HG03432 (cell line): ENCODE measurements around the gene LEMD2.
A peak's percentile ranks its signal among the peaks of the same experiment; 100 is the strongest.
"Not testable (repeated sequence)": the region's sequence is repeated elsewhere in the genome, so short reads cannot be mapped to it uniquely, and the experiment has no call there.

Experiments used
- ATAC-seq: cut with Tn5 transposase; IDR thresholded peaks from one replicate; pipeline ENCODE4 v1.9.1; 2021; ENCODE audit warnings: mild to moderate bottlenecking, moderate library complexity; ENCODE audit not compliant: unreplicated experiment

Gene LEMD2

DNA sequence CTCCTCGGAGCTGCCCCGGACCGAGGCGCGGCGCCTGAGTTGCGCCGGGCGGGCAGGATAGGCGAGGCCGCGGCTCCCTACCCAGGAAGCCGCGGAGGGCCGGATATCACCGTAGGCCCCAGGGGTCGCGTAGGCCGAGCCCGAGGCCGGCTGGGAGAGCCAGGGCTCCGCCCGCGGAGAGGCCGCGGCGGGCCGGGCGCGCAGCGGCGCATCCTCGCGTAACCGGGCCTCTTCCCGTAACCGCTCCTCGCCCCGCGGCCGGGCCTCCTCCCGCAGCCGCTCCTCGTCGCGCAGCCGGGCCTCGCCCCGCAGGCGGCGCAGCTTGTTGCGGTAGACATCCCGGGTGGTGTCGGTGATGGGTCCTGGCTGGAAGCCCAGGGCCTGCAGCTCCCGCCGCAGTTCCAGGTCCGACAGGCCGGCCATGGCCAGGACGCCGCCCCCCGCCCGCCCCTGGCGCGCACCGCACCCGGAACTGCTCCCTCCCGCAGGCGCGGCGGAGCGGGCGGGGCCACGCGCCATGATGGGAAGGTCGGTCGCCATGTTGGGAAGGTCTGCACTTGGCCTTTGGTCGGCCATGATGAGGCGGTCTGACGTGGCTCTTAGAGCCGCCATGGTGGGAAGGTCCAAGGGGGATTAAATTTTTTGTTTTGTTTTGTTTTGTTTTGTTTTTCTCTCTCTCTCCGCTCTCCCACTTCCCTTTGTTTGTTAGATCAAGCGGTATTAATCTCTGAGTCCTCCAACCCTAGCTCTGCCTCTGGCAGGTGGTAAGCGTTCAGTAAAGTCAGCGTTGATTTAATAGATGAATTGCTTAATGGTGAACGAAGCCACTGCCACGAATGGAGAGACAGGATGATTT lies at the start of gene LEMD2:
TSS of gene LEMD2 (minus strand) at position 437 of the 856 bp plus-strand sequence. CDS start at position 423, 14 bp downstream.
- peak; percentile 89 for ATAC-seq

DNA sequence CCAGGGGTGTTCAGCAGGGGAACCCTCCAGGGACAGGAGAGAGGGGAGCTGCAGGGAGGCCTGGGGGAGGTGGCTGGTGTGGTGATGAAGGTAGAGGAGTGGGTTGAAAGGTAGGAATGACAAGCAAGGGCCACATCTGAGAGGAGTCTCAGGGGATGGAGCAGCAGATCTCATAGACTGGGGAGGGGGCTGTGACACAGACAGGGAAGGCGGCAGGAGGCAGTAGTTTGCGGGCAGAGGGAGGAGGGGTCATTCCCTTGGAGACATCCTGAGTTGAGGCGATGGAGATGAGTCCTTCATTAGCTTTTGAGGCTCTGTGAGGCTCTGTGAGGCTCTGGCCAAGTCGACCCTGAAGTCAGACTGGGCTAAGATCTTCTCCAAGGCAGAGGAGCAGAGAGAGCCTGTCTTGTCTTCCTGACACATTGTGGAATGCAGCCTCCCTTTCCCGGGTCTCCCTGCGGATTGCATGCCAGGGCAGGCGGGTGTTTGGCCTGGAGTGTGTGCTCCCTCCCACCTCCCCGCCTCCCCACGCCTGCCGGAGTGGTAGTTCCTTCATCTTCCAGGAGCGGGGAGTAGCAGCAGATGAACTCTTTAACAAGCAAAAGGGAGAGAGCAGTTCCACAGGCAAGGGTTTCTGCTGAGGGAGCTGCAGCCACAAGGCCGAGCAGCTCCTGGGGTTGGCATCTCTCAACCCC lies 49.2 kb upstream of the LEMD2 start:
- no peak for ATAC-seq

DNA sequence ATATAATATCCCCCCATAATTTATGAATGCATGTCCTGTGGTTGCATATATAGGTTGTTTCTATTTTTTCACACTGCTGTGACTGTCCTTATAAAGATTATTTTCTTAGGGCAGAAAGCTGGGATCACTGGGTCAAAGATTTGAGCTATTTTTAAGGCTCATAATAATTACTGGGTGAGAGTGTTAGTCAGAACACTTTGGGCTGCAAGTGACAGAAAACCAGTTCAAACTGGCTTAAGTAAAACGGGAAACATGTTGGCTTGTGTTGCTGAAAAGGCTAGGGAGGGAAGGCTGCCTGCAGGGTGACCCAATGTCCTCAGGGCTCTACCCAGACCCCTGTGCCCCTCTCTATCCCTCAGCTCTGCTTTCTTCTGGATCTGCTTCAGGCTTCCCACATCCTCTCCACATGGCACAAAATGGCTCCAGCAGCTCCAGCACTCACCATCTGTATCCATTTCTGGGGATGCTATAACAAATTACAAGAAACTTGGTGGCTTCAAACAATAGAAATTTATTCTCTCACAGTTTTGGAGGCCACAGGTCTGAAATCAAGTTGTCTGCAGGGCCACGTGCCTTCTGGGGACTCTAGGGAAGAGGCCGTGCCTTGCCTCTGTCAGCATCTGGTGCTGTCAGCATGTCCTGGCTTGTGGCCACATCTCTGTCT lies 48.0 kb upstream of the LEMD2 start:
- ATAC-seq: no peak

DNA sequence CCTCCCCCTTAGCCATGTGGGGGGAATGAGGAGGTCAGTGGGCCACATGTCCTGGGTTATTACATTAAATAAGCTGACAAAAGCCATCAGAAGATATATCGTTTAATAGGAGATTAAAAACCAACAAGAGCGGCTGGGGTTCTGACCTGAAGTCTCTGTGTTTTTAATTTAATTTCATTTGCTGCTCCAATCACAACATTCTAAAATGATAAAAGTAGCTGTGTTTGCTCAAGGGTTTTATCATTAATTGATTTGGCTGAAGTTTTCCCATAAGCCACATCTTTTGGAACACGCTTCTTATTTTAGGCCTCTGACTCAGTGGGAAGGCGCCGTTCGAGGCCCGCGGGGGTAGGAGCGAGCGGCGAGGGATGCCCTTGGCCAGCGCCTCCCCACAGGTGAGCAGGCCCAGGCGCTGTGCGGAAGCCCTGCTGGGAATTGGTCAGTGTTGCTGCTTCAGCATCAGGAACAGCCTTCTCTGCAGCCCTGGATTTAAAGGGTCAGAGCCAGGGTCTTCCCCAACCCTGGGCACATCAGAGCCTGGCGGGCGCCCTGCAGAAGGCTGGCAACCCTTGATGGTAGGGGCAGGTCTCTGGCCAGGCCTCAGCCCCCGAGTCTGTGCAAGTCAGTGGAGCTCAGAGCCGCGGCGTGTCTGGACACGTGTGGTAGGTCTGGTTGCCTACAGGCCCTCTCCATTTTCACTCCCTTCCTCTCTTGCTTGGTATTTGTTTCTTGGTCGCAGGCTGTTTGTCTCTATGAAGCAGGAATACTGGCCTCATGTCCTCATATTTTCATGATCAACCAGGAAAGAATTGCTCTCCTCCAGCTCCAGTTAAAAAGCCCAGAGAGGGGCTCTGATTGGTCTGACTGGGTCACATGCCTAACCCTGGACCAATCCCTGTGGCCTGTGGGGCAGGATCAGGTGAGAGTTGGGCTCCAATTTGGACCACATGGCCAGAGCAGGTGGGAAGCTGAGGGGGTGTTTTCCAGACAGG lies 45.8 kb upstream of the LEMD2 start:
- no peak for ATAC-seq

DNA sequence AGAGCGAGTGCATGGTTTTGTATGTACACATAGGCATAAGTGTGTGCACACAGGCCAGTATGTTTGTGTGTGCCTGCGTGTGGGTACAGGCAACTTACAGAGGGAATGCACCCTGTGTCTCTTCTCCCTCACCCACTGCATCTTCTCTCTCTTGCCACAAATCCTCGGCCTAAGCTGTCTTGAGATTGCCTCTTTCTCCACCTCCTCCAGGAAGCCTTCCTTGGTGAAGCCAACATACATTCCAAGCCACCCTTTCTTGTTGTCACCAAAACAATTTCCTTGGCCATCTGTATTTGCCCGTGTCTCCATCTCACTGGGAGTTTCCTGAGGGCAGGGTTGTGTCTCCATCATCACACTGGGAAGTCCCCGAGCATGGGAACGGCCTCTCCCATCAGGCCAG lies 44.7 kb upstream of the LEMD2 start:
- no peak for ATAC-seq

DNA sequence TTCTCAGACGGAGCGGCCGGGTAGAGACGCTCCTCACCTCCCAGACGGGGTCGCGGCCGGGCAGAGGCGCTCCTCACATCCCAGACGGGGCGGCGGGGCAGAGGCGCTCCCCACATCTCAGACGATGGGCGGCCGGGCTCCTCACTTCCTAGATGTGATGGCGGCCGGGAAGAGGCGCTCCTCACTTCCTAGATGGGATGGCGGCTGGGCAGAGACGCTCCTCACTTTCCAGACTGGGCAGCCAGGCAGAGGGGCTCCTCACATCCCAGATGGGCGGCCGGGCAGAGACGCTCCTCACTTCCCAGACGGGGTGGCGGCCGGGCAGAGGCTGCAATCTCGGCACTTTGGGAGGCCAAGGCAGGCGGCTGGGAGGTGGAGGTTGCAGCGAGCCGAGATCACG lies 43.9 kb upstream of the LEMD2 start:
- not testable (repeated sequence) for ATAC-seq

DNA sequence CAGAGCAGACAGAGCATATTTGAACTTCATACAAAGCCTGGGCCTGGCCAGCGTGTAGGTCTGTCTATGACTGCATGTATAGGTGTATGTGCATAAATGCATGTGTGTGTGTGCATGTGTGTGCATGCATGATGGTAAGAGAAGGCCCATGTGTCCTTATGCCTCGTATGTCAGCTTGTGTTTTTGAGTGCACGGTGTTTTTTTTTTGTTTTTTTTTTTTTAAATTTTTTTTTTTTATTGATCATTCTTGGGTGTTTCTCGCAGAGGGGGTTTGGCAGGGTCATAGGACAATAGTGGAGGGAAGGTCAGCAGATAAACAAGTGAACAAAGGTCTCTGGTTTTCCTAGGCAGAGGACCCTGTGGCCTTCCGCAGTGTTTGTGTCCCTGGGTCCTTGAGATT lies 42.8 kb upstream of the LEMD2 start:
- not testable (repeated sequence) for ATAC-seq

DNA sequence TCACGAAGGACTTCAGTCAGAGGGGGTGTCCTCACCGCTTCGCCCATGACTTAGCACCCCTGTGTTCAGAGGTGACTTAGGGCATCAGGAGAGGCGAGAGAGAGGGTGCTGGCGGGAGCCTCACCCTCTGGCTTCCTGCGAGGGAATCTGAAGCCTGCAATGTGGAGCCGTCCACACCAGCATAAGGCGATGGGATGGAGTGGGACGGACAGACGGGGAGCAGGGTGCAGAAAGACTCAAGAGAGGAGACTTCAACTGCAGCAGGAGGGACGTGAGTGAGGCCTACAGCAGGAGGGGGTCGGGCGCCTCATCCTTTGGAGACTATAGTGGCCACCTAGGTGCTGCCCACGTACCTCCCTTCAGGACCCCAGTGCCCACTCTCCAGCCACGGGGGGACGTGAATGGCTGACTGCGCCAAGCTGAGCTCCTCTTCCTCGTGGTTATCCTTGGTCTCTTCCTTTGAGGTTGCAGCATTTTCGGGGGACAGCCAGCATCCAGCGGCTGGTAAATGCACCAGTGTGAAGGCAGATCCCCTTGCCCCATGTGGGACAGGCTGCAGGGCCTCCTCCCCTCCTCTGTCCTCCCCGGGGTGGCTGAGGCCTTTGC lies 41.8 kb upstream of the LEMD2 start:
- no peak for ATAC-seq

DNA sequence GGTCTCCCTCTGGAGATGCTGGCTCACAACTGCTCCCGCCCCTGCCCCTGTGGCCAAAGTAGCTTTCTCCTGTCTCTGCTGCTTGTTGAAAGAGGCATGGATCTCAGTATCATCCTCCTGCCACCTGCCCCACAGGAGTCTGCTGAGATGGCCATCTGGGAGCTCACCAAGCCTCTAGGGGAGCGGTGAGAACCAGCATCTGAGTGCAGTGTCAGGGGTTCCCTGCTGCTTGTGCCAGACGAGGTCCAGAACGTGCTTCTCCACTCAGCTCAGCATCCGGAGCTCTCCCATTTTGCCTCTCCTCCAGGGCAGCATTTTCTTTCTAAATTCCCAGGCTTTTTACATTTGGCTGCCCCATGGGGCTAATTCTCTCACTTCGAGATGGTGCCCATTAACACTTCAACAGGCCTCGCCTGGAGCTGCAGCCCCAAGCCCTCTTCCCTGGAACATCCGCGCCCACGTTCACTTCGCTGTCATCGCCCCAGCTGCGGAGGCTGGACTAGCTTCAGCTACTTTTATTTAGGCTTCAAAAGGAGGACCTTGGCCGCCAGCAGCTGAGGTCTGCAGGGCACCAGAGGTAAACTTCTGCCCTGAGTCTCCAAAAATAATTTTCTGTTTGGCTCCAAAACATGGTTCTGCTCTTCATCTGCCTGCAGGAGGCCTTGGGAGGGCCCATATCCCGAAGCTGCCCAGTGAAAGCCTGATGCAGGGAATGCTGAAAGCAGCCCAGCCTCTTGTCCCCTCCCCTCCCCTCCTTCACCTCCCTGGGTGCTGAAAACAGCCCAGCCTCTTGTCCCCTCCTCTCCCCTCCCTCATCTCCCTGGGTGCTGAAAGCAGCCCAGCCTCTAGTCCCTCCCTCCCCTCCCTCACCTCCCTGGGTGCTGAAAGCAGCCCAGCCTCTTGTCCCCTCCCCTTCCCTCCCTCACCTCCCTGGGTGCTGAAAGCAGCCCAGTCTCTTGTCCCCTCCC lies 40.1 kb upstream of the LEMD2 start:
- ATAC-seq: no peak

DNA sequence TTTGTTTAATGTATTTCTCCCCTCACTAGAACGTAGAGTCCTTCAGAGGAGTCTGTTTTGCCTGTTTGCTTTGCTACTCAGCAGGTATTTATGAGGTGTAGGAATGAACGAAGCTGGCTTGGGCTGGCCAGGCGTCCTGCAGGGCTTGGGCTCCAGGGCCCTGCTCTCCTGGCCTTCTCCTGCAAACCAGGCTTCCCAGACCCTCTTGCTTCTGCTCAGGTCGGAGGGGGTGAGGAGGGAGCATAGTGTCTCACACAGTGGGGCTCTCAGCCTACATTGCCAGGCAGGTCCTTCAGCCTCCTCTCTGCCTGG lies 39.5 kb upstream of the LEMD2 start:
- no peak for ATAC-seq

DNA sequence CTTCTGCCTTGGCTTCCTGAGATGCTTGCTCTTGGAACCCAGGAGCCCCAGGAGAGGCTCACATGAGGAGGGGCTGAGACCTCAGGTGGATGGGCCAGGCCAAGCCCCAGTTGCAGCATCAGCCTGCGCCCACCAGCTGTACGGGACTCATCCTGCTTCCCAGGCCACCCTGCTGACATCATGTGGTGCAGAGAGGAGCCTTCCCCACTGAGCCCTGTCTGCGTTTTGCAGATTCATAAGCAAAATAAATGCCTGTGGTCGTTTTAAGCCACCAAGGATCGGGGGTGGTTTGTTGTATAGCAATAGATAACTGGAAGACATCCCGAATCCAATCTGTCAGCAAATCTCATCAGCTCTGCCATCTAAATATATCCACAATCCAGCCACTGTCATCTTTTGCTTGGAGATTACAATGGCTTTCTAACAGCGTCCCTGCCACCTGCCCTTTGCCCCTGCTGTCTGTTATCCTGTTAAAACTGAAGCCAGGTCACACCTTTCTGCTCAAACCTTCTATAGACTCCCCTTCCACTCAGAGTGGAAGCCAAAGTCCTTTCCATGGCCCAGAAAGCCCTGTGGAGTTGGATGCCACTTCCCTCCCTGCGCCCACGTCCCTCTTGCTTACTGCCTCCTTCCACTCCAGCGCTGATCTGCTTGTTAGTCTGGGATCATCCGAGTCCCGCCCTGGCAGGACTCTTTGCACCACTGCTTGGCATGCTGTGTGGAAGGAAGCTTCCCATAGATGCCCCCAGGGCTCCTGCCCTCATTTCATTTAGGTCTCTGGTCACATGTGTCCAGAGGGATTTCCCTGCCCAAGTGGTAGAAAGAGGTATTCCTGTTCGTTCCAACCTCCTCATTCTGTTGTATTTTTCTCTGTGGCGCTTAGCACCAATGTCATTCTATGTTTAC lies 38.9 kb upstream of the LEMD2 start:
- ATAC-seq: no peak

DNA sequence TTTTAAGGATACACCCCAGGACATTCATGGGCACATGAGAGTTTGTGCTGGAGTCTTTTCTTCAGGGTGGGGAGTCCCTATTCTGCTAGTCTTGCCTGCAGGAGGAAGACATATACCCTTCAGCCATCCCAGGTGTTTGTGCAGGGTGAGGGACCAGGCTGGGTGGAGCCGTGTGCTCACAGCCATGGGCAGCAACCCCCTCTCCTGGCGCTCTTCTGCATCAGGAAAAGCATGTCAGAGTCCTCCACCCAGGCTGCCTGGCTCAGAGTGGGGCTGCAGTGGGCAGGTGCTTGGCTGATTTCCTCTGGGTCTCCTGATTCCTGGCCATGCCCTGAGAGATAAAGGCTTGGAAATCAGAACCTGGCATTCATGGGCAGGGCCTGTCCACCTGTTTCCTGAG lies 37.6 kb upstream of the LEMD2 start:
- no peak for ATAC-seq

DNA sequence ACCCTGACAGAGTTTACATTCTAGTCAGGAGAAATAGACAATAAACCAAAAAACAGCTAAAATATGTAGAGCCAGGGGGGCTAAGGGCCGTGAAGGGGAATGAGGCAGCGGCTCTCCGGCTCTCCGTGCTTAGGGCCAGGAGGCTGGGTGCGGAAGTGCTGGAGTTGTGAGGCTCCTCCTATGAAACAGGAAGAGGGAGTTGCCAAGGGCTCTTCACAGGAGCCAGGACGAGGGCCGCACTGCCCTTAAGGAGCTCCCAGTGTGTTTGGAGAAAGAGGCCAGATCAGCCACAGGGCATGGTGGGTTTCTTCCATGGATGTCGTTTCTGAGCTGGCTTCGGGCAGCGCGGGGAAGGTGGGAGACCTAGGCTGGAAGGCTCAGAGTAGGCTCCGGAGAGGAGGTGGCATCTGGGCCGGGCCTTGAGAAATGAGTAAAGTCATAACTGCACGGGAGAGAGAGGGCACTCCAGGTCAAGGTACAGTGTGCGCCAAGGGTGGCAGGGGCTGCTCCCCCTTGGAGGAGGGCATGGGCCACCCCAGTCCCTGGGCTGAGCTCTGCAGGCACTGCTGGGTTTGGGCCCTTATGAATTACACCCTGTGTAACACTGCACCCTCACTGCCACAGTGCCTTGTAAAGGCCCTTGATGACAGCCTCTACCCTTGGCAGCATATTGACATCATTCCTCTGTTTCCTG lies 35.7 kb upstream of the LEMD2 start:
- no peak for ATAC-seq

DNA sequence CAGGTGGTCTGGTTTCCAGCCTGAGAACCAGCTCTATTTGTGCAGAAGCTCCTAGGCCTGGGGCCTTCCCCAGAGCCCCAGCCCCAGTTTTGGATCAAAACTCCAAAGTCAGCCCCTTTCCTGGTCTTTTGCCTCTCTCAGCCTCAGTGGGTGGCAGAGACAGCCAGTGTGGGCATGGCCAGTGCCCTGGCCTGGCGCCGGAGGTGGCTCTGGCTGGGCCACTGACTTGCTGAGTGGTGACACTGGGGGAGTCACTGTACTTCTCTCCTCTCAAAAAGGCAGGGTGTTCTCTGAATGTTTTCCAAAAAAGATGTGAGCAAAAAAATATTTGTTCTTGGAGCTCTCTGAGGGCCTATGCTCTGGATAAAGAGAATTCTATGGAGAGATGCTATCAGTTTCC lies 34.9 kb upstream of the LEMD2 start:
- ATAC-seq: no peak

DNA sequence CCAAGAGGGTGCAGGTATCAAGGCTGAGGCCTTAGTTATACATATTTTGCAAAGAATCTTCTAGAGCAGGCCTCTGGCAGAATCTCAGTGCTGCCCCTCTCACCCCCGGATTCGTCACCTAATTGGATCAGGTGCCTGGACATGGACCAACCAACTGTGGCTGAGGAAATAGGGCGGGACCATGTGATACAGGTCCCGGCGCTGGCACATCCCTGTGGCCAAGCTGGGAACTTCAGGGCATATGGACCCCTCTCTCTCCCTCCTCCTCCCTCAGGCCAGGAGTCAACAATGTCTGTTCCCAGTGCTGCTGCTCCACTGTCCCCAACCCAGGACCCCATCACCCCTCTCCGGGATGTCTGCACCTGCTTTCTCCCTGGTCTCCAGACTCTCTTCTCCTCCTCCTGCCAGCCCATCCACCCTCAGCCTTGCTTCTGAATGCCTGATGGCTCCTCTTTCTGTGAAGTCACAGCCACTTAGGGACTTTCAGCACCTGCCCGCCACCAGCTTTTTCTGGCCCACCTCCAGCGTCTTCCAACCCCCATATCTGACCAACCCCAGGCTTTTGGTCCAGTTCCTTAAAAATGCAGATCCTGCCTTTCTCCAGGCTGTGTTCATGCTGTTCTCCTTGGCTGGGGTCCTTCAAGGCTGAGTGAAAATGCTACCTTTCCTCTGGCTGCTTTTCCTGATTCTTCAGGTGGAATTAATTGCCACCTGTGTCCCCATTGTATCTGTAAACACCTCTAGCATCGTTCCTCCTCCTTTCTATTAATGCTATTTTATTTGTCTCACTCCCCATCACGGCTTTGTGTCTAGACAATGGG lies 33.9 kb upstream of the LEMD2 start:
- ATAC-seq: no peak

DNA sequence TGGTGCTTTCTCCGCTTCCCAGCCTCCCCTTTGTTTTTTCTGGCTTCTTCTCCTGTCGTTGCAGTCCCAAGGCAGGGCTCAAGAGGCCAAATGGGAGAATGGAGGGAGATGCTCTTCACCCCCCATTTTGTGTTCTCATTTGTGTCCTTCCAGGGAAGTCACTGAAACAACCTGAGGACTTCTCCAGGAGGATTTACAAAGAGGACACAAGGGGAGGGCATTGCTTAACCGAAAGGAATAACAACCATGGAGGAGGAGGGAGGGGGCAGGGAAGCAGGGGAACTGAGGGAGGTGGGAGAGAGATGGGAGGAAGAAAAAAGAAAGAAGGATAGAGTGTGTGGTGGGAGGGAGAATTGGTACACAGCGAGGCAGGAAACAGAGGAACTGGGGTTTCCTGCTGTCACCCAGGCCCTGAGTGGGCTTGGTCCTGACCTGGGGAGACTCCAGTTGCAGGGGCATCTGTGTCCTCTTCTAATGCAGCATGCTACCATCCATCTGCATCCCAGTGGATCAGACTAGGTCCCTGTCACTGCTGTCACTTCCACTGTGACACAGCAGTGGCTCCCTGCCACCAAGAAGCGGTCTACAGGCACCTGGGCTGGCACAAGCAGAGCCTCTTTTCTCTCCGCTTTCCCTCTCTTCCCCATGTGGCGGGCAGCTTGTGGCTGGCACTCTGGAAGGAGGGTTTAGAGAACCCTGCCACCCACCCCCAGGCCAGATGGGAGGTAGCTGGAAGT lies 32.0 kb upstream of the LEMD2 start:
- no peak for ATAC-seq
